SK-N-SH (cell line): ENCODE results near the gene PARP14. TPM values are rescaled to one million over a fixed set of nuclear protein-coding genes. Genes with fewer than 3 reads are reported as not detected.

Experiments used
- CTCF ChIA-PET: fragments of 300-600, 350-600 bp; formaldehyde crosslinking; extraction: SDS; loops from one replicate; lab custom pipeline; 2021; lab: Yijun Ruan, JAX
- POLR2A ChIA-PET: fragments of 350-600 bp; sonication (Branson Sonifier 250); formaldehyde crosslinking; extraction: SDS; loops from one replicate; lab custom pipeline; 2020; ENCODE audit warnings: antibody characterized with exemption, inconsistent platforms; lab: Yijun Ruan, JAX
- DNase-seq: peaks from one replicate; pipeline ENCODE4 v3.0.0; 2012
- H2AFZ ChIP-seq: fragments of 200-600 bp; sonication (generic); 2 replicates; pipeline ENCODE4 v1.8.1; 2016; ENCODE audit warnings: antibody characterized with exemption, mild to moderate bottlenecking, low read depth
- H3F3A ChIP-seq: fragments of 200-600 bp; sonication (generic); replicated peaks from 2 replicates; pipeline ENCODE3; 2016; ENCODE audit warnings: antibody characterized with exemption, mild to moderate bottlenecking; ENCODE audit not compliant: insufficient read depth
- H3K27ac ChIP-seq, 2 experiments: fragments of 200-500 bp in 1 of 2; fragments of 200-600 bp in 1 of 2; sonication (Bioruptor generic) in 1 of 2; sonication (generic), shearing (Covaris generic) in 1 of 2; 2 replicates each; pipeline versions ENCODE4 v1.5.1 to v1.6.1; 2014 to 2016; ENCODE audit warnings: low read depth in 2 of 2, inconsistent platforms in 1 of 2, low read length in 1 of 2, mild to moderate bottlenecking in 1 of 2, mixed read lengths in 1 of 2
- H3K27me3 ChIP-seq: fragments of 200-600 bp; sonication (generic), shearing (Covaris generic); 2 replicates; pipeline ENCODE4 v1.6.1; 2016; ENCODE audit warnings: mixed run types; ENCODE audit not compliant: insufficient read depth
- H3K36me3 ChIP-seq, 2 experiments: fragments of 200-500 bp in 1 of 2; fragments of 200-600 bp in 1 of 2; sonication (Bioruptor generic) in 1 of 2; sonication (generic) in 1 of 2; replicated peaks in 1 of 2; 2 replicates each; pipeline versions ENCODE3 to v1.5.1; 2014 to 2016; ENCODE audit warnings: low read length in 1 of 2, mild to moderate bottlenecking in 1 of 2; ENCODE audit not compliant: insufficient read depth in 2 of 2, control insufficient read depth in 1 of 2
- H3K4me1 ChIP-seq, 2 experiments: fragments of 200-500 bp in 1 of 2; fragments of 200-600 bp in 1 of 2; sonication (Bioruptor generic) in 1 of 2; sonication (generic), shearing (Covaris generic) in 1 of 2; 2 replicates each; pipeline versions ENCODE4 v1.5.1 to v1.6.1; 2014 to 2016; ENCODE audit warnings: low read depth in 1 of 2, low read length in 1 of 2, mixed run types in 1 of 2; ENCODE audit not compliant: insufficient read depth in 2 of 2, control insufficient read depth in 1 of 2
- H3K4me2 ChIP-seq: fragments of 200-600 bp; sonication (generic), shearing (Covaris generic); 2 replicates; pipeline ENCODE4 v1.6.1; 2017; ENCODE audit warnings: mixed run types
- H3K4me3 ChIP-seq, 2 experiments: fragments of 200-500 bp in 1 of 2; fragments of 200-600 bp in 1 of 2; sonication (Bioruptor generic) in 1 of 2; sonication (generic), shearing (Covaris generic) in 1 of 2; 2 replicates each; pipeline versions ENCODE4 v1.5.1 to v1.8.1; 2014 to 2016; ENCODE audit warnings: low read depth in 2 of 2, inconsistent platforms in 1 of 2, low read length in 1 of 2, mild to moderate bottlenecking in 1 of 2, mixed read lengths in 1 of 2, moderate library complexity in 1 of 2
- H3K79me2 ChIP-seq: fragments of 200-600 bp; sonication (generic); 2 replicates; pipeline ENCODE4 v1.8.1; 2017; ENCODE audit warnings: mild to moderate bottlenecking; ENCODE audit not compliant: insufficient read depth
- H3K9ac ChIP-seq: fragments of 200-600 bp; sonication (generic); 2 replicates; pipeline ENCODE4 v1.6.1; 2017; ENCODE audit warnings: mixed run types
- H3K9me2 ChIP-seq: fragments of 200-600 bp; sonication (generic); 2 replicates; pipeline ENCODE4 v1.6.1; 2017; ENCODE audit warnings: mixed run types
- H3K9me3 ChIP-seq: fragments of 200-600 bp; sonication (generic); 2 replicates; pipeline ENCODE4 v1.6.1; 2017; ENCODE audit warnings: mixed run types, mild to moderate bottlenecking, moderate library complexity
- H4K20me1 ChIP-seq: fragments of 200-600 bp; sonication (generic); 2 replicates; pipeline ENCODE4 v1.6.1; 2017; ENCODE audit warnings: mild to moderate bottlenecking, mixed run types; ENCODE audit not compliant: insufficient read depth
- EZH2phosphoT487 ChIP-seq: fragments of 200-600 bp; sonication (generic); IDR thresholded peaks from 2 replicates; pipeline ENCODE4 v1.6.1; 2017; ENCODE audit warnings: low read depth, mixed run types, mild to moderate bottlenecking, antibody characterized with exemption, moderate library complexity, borderline replicate concordance
- GABPA ChIP-seq: IDR thresholded peaks from 2 replicates; pipeline ENCODE4 v1.4.0; 2012; ENCODE audit warnings: low read depth, mild to moderate bottlenecking
- MXI1 ChIP-seq: IDR thresholded peaks from 2 replicates; pipeline ENCODE4 v1.6.1; 2012; ENCODE audit warnings: mild to moderate bottlenecking, low read depth, low read length, improper control_type of control experiment
- NFIC ChIP-seq: IDR thresholded peaks from 2 replicates; pipeline ENCODE4 v1.4.0; 2012; ENCODE audit warnings: borderline replicate concordance
- NRF1 ChIP-seq: IDR thresholded peaks from 2 replicates; pipeline ENCODE4 v1.6.1; 2012; ENCODE audit warnings: low read depth, mild to moderate bottlenecking, low read length
- POLR2AphosphoS5 ChIP-seq: IDR thresholded peaks from 2 replicates; pipeline ENCODE4 v1.6.1; 2012; ENCODE audit warnings: low read depth, low read length
- RCOR1 ChIP-seq: fragments of 150-350 bp; IDR thresholded peaks from 2 replicates; pipeline ENCODE4 v1.6.1; 2017; ENCODE audit warnings: antibody characterized with exemption, low read length
- REST ChIP-seq: IDR thresholded peaks from 2 replicates; pipeline ENCODE4 v1.6.1; 2012; ENCODE audit warnings: mild to moderate bottlenecking, low read depth, low read length, moderate library complexity
- TAF1 ChIP-seq: IDR thresholded peaks from 2 replicates; pipeline ENCODE4 v1.6.1; 2012; ENCODE audit warnings: low read depth, mild to moderate bottlenecking, low read length, moderate library complexity, borderline replicate concordance
- TEAD4 ChIP-seq: IDR thresholded peaks from 2 replicates; pipeline ENCODE4 v1.4.0; 2012; ENCODE audit warnings: mild to moderate bottlenecking, borderline replicate concordance; ENCODE audit not compliant: insufficient read depth
- YY1 ChIP-seq: IDR thresholded peaks from 2 replicates; pipeline ENCODE4 v1.4.0; 2012; ENCODE audit warnings: low read depth, mild to moderate bottlenecking
- WGBS: methylation state at CpG from one replicate; pipeline ENCODE4 v1.1.6; 2017; ENCODE audit warnings: low lambda C conversion rate; 5-methylcytosine and 5-hydroxymethylcytosine counted together
- polyA plus RNA-seq, 3 experiments: library from polyadenylated mRNA; depleted of rRNA; stranded (reverse); fragments of >200 nt; gene quantifications; 2 replicates each; pipeline ENCODE4 v1.2.3, GENCODE V29; 2012
- TF ChIP-seq, protein P1 (sequence below): fragments of 150-350 bp; IDR thresholded peaks from 2 replicates; pipeline ENCODE4 v1.6.1; 2017; ENCODE audit warnings: antibody characterized with exemption, low read length, low read depth, borderline replicate concordance
- TF ChIP-seq, protein P2 (sequence below): IDR thresholded peaks from 2 replicates; pipeline ENCODE4; 2012

PARP14 gene
- polyA plus RNA-seq, 1 of the 3 experiments (the other 2 are of a cell fraction), result 9.2 TPM

- 95% methylated on average over 5 of the region's 5 CpGs for WGBS
- Histone ChIP-seq H2AFZ (peak overlapping the region; percentile 99), H3F3A (peaks cover 20% of the 10 kb centered on the region), H3K4me1 (peaks cover 12 to 16% of the 10 kb centered on the region in 2 experiments; a peak in 3 of 4 replicates), H3K9ac (no peak overlapping the region), H3K27me3 (no peaks in the 10 kb centered on the region), H3K27ac (no peak overlapping the region), H3K4me2 (no peak overlapping the region), H3K36me3 (no peaks in the 10 kb centered on the region), H3K79me2 (peaks cover 4% of the 10 kb centered on the region; the same call in 1 of the 2 replicates), H3K4me3 (no peak overlapping the region), H3K9me2 (no peaks in the 10 kb centered on the region), H3K9me3 (no peaks in the 10 kb centered on the region), H4K20me1 (no peaks in the 10 kb centered on the region)
- ChIA-PET POLR2A (no interaction called here), CTCF (interaction anchor here (0.8 to 5.8 kb wide), 34 partner anchors 9 to 1133 kb away, joined by 3 to 84 read pairs (median 5); partner anchors contain the start of genes DTX3L, FAM162A, KPNA1 and MIX23)
- no peak for TF ChIP-seq REST
- TF ChIP-seq GABPA, result no peak
- TF ChIP-seq MXI1, result no peak
- TF ChIP-seq RCOR1, result no peak
- no peak for TF ChIP-seq NRF1
- TF ChIP-seq, protein P1, sequence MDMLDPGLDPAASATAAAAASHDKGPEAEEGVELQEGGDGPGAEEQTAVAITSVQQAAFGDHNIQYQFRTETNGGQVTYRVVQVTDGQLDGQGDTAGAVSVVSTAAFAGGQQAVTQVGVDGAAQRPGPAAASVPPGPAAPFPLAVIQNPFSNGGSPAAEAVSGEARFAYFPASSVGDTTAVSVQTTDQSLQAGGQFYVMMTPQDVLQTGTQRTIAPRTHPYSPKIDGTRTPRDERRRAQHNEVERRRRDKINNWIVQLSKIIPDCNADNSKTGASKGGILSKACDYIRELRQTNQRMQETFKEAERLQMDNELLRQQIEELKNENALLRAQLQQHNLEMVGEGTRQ, result no peak
- TF ChIP-seq YY1, result no peak
- no peak for TF ChIP-seq TEAD4
- TF ChIP-seq EZH2phosphoT487, result no peak
- TF ChIP-seq NFIC, result no peak
- TF ChIP-seq, protein P2, sequence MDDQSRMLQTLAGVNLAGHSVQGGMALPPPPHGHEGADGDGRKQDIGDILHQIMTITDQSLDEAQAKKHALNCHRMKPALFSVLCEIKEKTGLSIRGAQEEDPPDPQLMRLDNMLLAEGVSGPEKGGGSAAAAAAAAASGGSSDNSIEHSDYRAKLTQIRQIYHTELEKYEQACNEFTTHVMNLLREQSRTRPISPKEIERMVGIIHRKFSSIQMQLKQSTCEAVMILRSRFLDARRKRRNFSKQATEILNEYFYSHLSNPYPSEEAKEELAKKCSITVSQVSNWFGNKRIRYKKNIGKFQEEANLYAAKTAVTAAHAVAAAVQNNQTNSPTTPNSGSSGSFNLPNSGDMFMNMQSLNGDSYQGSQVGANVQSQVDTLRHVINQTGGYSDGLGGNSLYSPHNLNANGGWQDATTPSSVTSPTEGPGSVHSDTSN, result no peak
- TF ChIP-seq TAF1, result no peak
- TF ChIP-seq POLR2AphosphoS5, result no peak
- DNase-seq, result no peak
Observed at GRCh38 chr3:122678506-122678905, 2.1 kb upstream of the PARP14 start.
